ENCODE measurements around the gene NAT8L.

DNA sequence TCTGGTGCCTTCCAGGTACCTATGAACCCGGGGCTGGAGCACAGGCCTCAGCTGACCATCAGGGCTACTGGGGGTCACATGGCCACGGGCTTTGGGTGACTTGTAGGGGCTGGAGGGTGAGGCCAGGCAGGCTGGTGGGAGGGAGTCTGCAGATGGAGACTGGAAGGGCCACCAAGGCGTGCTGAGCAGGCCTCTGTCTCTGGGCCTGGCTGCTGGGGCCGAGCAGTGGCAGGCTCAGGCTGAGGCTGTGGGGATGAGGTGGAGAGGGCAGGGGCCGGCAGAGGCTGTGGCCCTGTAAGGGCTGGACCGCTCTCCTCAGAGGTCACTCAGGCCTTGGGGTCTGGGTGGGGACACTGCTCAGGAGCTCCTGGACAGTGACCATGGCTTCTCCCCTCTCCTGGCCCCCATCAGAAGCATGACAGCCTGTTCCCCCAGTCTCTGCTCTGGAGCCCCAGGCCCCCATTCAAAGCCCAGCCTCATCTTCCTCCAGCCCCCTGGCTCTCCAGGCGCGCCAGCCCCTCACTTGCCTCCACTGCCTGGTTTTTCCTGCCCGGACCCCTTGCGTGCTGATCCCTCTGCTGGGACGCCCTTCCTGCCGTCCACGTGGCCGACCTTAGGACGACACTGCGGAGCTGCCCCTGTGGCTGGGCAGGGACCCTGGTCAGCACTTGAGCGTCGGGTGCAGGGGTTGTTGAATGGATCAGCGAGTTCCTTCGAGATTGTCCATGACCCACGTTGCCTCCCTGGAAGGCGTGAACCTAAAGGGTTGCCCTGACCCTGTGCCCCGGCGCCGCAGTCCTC is 11.1 kb upstream of the NAT8L start:
- TF ChIP-seq, protein P1, sequence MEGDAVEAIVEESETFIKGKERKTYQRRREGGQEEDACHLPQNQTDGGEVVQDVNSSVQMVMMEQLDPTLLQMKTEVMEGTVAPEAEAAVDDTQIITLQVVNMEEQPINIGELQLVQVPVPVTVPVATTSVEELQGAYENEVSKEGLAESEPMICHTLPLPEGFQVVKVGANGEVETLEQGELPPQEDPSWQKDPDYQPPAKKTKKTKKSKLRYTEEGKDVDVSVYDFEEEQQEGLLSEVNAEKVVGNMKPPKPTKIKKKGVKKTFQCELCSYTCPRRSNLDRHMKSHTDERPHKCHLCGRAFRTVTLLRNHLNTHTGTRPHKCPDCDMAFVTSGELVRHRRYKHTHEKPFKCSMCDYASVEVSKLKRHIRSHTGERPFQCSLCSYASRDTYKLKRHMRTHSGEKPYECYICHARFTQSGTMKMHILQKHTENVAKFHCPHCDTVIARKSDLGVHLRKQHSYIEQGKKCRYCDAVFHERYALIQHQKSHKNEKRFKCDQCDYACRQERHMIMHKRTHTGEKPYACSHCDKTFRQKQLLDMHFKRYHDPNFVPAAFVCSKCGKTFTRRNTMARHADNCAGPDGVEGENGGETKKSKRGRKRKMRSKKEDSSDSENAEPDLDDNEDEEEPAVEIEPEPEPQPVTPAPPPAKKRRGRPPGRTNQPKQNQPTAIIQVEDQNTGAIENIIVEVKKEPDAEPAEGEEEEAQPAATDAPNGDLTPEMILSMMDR (IDR thresholded peaks at IDR 0.05; ENCODE audit: insufficient read depth, low read depth, low read length), result no peak
- TF ChIP-seq EZH2 (IDR thresholded peaks at IDR 0.05; ENCODE audit: insufficient read depth, low read length), result no peak

Data from astrocyte (in vitro differentiated cells and primary cell).